Measurements from ENCODE around the gene DEDD. TPM values are rescaled to one million over a fixed set of nuclear protein-coding genes. Genes with fewer than 3 reads are reported as not detected.

Gene DEDD
- total and polyA plus RNA-seq, 2 of the 13 experiments (the other 11 are each of a cell fraction or from before 2014, with no cell fraction given) = 12.6 to 27.8 TPM

- no peak for TF ChIP-seq ZBTB46 (CRISPR knock-in tag; IDR thresholded peaks at IDR 0.05; ENCODE audit: borderline replicate concordance)
- TF ChIP-seq SMARCE1 (IDR thresholded peaks at IDR 0.05; ENCODE audit: borderline replicate concordance) = no peak
- peak; percentile 65 for TF ChIP-seq RXRA (CRISPR knock-in tag; IDR thresholded peaks at IDR 0.05)
- TF ChIP-seq NAIF1 (CRISPR knock-in tag; IDR thresholded peaks at IDR 0.05; ENCODE audit: borderline replicate concordance) = no peak
- TF ChIP-seq, protein P1, sequence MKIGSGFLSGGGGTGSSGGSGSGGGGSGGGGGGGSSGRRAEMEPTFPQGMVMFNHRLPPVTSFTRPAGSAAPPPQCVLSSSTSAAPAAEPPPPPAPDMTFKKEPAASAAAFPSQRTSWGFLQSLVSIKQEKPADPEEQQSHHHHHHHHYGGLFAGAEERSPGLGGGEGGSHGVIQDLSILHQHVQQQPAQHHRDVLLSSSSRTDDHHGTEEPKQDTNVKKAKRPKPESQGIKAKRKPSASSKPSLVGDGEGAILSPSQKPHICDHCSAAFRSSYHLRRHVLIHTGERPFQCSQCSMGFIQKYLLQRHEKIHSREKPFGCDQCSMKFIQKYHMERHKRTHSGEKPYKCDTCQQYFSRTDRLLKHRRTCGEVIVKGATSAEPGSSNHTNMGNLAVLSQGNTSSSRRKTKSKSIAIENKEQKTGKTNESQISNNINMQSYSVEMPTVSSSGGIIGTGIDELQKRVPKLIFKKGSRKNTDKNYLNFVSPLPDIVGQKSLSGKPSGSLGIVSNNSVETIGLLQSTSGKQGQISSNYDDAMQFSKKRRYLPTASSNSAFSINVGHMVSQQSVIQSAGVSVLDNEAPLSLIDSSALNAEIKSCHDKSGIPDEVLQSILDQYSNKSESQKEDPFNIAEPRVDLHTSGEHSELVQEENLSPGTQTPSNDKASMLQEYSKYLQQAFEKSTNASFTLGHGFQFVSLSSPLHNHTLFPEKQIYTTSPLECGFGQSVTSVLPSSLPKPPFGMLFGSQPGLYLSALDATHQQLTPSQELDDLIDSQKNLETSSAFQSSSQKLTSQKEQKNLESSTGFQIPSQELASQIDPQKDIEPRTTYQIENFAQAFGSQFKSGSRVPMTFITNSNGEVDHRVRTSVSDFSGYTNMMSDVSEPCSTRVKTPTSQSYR (CRISPR knock-in tag; IDR thresholded peaks at IDR 0.05; ENCODE audit: borderline replicate concordance) = peak; percentile 41; the same call in 1 of the 2 replicates
- no peak for TF ChIP-seq ZNF30 (CRISPR knock-in tag; IDR thresholded peaks at IDR 0.05)
- no peak for TF ChIP-seq HOXA3 (CRISPR knock-in tag; IDR thresholded peaks at IDR 0.05)
- TF ChIP-seq, protein P2, sequence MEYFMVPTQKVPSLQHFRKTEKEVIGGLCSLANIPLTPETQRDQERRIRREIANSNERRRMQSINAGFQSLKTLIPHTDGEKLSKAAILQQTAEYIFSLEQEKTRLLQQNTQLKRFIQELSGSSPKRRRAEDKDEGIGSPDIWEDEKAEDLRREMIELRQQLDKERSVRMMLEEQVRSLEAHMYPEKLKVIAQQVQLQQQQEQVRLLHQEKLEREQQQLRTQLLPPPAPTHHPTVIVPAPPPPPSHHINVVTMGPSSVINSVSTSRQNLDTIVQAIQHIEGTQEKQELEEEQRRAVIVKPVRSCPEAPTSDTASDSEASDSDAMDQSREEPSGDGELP (IDR thresholded peaks at IDR 0.05; ENCODE audit: borderline replicate concordance, low read depth) = peak; percentile 11; the same call in 1 of the 2 replicates
- no peak; the same call in 1 of the 2 replicates for TF ChIP-seq NR2F6 (IDR thresholded peaks at IDR 0.05)
- peak; percentile 48; the same call in 1 of the 2 replicates for TF ChIP-seq NR2F6 (CRISPR knock-in tag; IDR thresholded peaks at IDR 0.05)
- TF ChIP-seq, protein P3, sequence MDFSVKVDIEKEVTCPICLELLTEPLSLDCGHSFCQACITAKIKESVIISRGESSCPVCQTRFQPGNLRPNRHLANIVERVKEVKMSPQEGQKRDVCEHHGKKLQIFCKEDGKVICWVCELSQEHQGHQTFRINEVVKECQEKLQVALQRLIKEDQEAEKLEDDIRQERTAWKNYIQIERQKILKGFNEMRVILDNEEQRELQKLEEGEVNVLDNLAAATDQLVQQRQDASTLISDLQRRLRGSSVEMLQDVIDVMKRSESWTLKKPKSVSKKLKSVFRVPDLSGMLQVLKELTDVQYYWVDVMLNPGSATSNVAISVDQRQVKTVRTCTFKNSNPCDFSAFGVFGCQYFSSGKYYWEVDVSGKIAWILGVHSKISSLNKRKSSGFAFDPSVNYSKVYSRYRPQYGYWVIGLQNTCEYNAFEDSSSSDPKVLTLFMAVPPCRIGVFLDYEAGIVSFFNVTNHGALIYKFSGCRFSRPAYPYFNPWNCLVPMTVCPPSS (IDR thresholded peaks at IDR 0.05) = no peak
- no peak for TF ChIP-seq SP1 (IDR thresholded peaks at IDR 0.05)
- no peak for TF ChIP-seq SP1 (CRISPR knock-in tag; IDR thresholded peaks at IDR 0.05)
- 0 out of 2 replicates have a peak, but pooled peaks have one; percentile 32 for TF ChIP-seq RARA (CRISPR knock-in tag; IDR thresholded peaks at IDR 0.05)
- TF ChIP-seq NR2F1 (CRISPR knock-in tag; IDR thresholded peaks at IDR 0.05) = peak in 1 of 2 experiments; percentile 67; a peak in 2 of 4 replicates
- no peak for TF ChIP-seq NFYB (CRISPR knock-in tag; IDR thresholded peaks at IDR 0.05)
- TF ChIP-seq PCBP2 (optimal IDR thresholded peaks at IDR 0.05; ENCODE audit: low read depth, low read length, poor library complexity, severe bottlenecking) = no peak
- no peak for TF ChIP-seq HES4 (CRISPR knock-in tag; IDR thresholded peaks at IDR 0.05; ENCODE audit: borderline replicate concordance)
Observed at GRCh38 chr1:161077426-161077825, 55.0 kb downstream of the DEDD start (continued).

Measured in HepG2 (cell line).